C1 segment of cervical spinal cord (tissue), 14 donors: ENCODE measurements around the gene APP.
A peak's percentile ranks its signal among the peaks of the same experiment; 100 is the strongest.
"Not testable (repeated sequence)": the region's sequence is repeated elsewhere in the genome, so short reads cannot be mapped to it uniquely, and the experiment has no call there.

Experiments
- DNase-seq, 14 donors: peaks; one replicate each; lab custom pipeline; 2025; lab: John Stamatoyannopoulos, UW

The APP gene

GRCh38 chr21:25944672-25945213 lies 225.8 kb downstream of the APP start:
- no peak for DNase-seq

- no peak for DNase-seq
Measured at GRCh38 chr21:25944082-25944481, 226.5 kb downstream of the APP start.

GRCh38 chr21:25942135-25942534 lies 228.4 kb downstream of the APP start:
- no peak for DNase-seq

- no peak for DNase-seq
Measured at GRCh38 chr21:25939396-25939761, 231.2 kb downstream of the APP start.

GRCh38 chr21:25938658-25939395 lies 231.7 kb downstream of the APP start:
- DNase-seq = peak in 1 of 14 donors; percentile 27

GRCh38 chr21:25936776-25937175 lies 233.8 kb downstream of the APP start:
- no peak for DNase-seq

GRCh38 chr21:25934771-25935224 lies 235.8 kb downstream of the APP start:
- DNase-seq = peak in 1 of 14 donors; percentile 56

GRCh38 chr21:25934130-25934529 lies 236.4 kb downstream of the APP start:
- DNase-seq = no peak

GRCh38 chr21:25931765-25932164 lies 238.8 kb downstream of the APP start:
- no peak for DNase-seq

- DNase-seq = peak in 3 of 14 donors; percentile 38 to 55 (median 54)
Measured at GRCh38 chr21:25929856-25930520, 240.6 kb downstream of the APP start.

GRCh38 chr21:25927195-25927880 lies 243.2 kb downstream of the APP start:
- no peak for DNase-seq

GRCh38 chr21:25925936-25926335 lies 244.6 kb downstream of the APP start:
- DNase-seq = no peak

GRCh38 chr21:25925064-25925800 lies 245.3 kb downstream of the APP start:
- peak in 4 of 14 donors; percentile 35 to 65 (median 39) for DNase-seq

GRCh38 chr21:25918152-25918551 lies 252.4 kb downstream of the APP start:
- not testable (repeated sequence) for DNase-seq

- no peak for DNase-seq
Measured at GRCh38 chr21:25916226-25916625, 254.3 kb downstream of the APP start.

GRCh38 chr21:25913479-25913878 lies 257.1 kb downstream of the APP start:
- DNase-seq = no peak

GRCh38 chr21:25912402-25912746 lies 258.2 kb downstream of the APP start:
- DNase-seq = no peak

- peak in 7 of 14 donors; percentile 22 to 57 (median 44) for DNase-seq
Measured at GRCh38 chr21:25911730-25912401, 258.7 kb downstream of the APP start.

GRCh38 chr21:25910809-25911208 lies 259.8 kb downstream of the APP start:
- DNase-seq = no peak

GRCh38 chr21:25909341-25909740 lies 261.2 kb downstream of the APP start:
- DNase-seq = no peak

- no peak for DNase-seq
Measured at GRCh38 chr21:25908495-25908894, 262.1 kb downstream of the APP start.
